NCI-H524 (cell line): ENCODE measurements around the gene PFKFB3.
"Not testable (repeated sequence)": the region's sequence is repeated elsewhere in the genome, so short reads cannot be mapped to it uniquely, and the experiment has no call there.

Experiments
- DNase-seq, 2 experiments: peaks; one replicate each; lab custom pipeline; 2025; lab: John Stamatoyannopoulos, UW

The PFKFB3 gene

DNA sequence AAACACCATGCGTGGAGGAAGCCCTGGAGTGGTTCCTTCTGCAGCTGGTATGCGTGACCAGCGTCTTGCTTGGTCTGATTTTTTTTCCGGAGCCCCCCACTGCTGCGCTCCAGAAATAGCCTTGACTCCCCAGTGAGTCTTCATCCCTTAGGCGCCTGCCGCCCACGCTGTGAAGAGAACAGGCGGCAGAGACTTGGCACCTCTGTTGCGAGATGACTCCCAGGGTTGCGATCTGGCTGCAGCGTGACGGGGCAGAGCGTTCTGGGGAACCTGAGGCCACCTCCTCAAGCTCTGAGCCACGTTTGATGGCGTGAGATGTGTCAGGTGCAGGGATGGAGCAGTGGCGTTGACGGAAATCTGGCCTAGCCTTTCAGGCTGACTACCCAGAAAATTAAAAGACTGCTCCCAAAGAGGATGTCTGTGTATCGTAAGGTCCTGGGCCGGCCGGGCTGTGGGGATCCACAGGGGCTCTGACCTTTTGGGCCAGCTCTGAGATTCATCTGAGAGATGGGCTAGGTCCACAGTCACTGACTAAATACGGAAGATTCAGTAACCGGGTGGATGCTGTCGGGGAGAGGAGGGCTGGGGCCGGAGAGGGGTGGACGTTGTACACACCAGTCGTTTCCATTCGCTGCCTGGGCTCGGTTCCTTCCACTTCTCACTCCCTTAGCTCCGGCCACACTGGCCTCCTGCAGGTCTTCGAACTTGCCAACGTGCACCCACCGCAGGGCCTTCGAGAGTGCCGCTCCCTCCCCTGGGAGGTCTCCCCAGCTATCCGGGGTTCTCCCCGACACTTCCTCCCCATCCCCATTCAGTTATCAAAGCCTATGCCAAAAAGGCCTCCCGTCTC, 33.8 kb downstream of the PFKFB3 start:
- DNase-seq: no peak

DNA sequence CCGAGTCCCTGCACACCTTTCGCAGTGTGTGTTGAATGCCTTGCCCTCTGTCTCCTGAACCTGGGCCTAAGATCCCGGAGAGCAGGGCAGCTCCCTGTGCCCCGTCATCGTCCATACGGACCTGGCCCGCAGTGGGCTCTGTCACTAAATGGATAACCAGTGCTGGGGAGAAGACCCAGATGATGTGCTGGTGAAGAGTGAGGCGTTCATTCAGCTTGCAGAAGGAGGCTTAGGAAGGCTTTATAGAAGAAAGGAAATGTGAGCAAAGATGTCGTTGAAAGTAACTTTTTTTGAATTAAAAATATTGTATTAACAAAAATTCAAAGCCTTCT, 34.4 kb downstream of the PFKFB3 start:
- no peak for DNase-seq

DNA sequence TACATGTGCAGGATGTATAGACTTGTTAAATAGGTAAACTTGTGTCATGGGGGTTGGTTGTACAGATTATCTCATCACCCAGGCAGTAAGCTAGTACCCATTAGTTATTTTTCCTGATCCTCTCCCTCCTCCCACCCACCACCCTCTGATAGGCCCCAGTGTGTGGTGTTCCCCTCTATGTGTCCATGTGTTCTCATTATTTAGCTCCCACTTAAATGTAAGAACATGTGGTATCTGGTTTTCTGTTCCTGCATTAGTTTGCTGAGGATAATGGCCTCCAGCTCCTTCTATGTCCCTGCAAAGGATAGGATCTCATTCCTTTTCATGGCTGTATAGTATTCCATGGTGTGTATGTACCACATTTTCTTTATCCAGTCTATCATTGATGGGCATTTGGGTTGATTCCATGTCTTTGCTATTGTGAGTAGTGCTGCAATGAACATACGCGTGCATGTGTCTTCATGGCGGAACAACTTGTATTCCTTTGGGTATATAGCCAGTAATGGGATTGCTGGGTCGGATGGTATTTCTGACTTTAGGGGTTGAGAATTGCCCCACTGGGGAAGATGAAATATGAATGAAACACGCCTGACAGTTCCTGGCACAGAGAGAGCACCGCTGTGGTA, 36.0 kb downstream of the PFKFB3 start:
- DNase-seq: not testable (repeated sequence)

DNA sequence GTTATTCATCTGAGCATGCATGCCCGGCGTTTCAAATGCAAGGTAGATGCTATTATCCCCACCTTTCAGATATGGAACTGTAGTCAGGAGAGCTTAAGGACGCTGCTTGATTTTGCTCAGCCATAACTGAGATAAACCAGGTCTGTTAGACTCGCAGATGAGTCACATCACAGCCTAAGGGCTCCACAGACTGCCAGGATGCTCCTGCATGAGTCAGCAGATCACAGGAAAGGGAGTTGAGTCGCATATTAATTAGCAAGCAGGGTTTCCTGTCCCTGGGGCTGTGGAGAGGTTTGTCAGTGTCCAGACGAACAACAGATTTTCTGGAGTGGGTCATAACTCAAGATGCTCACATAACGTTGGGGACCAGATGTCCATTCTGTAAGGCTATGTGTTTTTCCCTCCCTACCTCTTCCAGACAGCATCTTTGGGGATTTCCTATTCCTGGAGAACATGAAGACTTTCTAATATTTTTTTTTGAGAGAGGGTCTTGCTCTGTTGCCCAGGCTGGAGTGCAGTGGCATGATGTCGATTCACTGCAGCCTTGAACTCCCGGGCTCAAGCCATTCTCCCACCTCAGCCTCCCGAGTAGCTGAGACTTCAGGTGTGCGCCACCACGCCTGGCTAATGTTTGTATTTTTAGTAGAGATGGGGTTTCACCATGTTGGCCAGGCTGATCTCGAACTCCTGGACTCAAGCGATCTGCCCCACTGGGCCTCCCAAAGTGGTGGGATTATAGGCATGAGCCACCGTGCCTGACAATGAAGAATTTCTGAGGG, 36.7 kb downstream of the PFKFB3 start:
- DNase-seq: no peak

DNA sequence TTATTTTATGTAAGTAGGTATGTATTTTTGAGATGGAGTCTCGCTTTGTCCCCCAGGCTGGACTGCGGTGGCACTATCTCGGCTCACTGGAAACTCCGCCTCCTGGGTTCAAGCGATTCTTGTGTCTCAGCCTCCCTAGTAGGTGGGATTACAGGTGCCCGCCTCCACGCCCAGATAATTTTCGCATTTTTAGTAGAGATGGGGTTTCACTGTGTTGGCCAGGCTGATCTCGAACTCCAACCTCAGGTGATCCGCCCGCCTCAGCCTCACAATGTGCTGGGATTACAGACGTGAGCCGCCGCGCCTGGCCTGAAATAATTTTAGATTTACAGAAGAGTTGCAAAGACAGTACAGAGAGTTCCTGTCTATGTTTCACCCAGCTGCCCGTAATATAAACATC, 37.5 kb downstream of the PFKFB3 start:
- DNase-seq: no peak

DNA sequence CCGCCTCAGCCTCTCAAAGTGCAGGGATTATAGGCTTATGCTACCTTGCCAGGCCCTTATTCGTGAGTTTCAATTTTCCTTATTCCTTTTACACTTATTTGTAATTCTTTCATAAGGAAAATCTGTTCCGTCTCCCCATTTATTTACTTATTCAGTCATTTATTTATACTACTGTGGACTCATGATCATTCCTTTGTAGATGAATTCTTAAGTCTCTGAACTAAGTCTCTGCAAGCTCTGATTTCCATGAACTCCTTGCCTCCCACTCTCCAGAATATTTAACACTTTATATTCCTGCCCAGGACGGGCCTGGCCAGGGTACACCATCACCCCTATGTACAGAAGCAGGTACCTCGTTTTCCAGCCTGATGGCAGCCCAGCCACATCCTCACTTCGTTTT, 39.4 kb downstream of the PFKFB3 start:
- no peak for DNase-seq

DNA sequence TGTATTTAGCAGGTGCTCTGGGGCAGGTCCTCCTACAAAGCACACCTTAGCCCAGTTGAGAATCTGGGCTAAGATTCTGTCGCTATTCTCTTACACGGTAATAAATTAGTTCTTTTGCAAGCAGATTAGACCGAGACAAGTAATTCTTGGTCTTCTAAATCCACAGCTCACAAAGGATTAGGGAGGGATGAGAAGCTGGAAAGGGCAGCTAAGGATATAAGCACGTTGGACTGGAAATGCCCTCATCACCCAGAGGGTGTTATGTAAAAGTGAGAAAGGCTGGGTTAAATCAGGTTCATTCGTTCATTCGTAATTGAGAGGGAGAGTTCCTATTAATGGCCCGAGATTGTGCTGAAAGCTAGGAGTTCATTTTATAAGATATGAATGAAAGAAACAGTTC, 41.8 kb downstream of the PFKFB3 start:
- DNase-seq: no peak

DNA sequence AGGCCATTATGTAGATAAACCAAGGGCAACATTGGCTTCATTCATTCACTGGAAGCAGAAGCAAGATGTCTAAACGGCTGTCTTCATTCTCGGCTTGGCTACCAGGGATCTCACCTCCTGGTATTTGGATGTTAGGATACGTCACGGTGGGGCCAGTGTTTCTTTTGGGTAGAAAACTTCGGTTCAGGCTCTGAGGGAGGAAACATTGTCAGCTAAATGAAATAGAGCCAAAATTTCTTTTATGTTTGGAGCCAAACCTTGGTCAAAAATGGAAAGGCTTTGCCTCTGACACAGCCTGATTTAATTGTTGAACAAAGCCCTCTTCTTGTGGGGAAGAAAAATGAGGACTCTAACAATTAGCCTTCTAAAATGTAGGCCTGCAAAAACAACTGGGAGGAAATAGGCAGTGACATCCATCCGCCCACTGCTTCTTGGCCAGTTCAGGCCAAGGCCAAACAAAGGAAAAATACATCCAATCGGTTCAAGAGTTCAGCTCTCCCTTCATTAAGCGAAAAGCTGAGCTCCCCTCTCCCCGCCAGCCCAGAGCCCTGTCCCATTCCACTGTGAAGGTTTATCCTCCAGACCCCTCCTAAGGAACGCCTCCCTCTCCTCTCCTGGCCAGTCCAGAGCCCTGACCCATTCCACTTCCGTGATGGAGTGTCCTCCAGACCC, 44.4 kb downstream of the PFKFB3 start:
- DNase-seq: no peak

DNA sequence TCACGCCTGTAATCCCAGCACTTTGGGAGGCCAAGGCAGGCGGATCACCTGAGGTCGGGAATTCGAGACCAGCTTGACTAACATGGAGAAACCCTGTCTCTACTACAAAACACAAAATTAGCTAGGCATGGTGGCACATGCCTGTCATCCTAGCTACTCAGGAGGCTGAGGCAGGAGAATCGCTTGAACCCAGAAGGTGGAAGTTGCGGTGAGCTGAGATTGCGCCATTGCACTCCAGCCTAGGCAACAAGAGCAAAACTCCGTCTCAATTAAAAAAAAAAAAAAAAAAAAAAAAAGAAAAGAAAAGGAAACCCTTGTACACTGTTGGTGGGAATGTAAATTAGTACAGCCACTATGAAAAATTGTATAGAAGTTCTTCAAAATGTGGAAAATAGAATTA, 46.2 kb downstream of the PFKFB3 start:
- DNase-seq: not testable (repeated sequence)

DNA sequence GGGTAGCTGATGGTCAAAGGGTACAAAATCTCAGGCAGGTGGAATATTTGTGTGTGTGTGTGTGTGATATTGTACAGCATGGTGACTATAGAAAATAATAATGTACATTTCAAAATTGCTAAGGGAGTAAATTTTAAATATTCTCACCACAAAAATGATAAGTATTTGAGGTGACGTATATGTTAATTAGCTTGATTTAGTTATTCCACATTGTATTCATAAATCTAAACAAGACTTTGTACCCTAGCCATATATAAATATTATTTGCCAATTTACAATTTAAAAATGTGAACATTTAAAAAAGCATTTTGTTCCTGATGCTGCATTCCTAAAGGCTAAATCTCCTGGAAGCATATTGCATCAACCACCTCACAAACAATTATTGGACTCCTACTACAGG, 47.0 kb downstream of the PFKFB3 start:
- DNase-seq: no peak

DNA sequence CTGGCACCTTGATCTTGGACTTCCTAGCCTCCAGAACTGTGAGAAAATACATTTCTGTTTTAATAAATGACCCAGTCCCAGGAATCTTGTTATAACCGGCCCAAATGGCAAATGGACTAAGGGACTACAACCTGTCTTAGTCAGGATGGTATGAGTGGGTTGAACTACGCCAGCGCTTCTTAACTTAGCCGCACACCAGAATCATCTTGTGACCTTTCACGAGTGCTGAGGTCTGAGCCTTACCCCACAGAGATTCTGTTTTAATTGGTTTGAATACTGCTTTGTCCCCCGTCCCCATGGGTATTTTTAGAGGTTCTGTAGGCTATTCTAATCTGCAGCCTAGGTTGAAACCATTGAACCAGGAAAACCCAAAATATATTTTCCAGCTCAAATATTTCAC, 48.0 kb downstream of the PFKFB3 start:
- DNase-seq: no peak

DNA sequence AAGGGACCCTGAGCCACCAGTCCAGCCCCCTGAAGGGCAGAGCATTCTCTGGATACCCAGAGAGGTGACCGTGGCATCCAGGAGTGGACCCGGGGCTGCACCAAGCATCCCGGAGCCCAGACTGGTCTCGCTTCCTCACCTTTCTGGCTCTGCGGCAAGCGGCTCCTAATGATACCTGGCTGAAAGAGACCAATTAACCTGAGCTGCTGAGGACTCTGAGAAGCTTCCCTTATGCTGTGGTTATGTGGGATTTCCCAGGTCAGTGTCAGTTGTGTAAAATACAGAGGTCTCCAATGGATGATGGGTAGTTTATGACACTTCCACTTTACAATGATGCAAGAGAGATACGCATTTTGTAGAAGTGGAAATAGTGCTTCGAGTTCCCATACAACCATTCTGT, 51.5 kb downstream of the PFKFB3 start:
- no peak for DNase-seq

DNA sequence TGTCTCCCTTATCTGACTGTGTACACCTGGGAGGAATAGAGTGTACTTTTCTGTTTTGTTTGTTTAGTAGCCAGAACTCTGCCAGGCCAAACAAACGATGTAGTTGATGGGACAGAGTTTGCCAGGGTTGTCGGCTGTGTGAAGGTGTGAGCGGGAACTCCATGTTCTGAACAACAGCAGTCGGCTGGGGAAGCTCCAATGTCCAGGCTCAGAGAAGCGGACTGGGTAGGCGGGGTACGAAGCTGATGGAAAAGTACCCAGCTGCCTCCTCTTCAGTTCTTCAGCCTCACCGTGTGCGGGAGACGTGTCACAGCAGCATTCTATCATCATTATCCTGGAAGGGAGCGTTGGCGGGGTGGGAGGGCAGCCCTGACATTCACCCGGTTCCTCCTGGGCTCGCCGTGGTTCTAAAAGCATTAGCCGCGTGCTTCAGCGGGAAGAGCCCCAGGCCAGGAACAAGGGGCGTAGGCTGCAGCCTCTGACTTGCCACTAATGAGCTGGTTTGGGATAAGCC, 52.9 kb downstream of the PFKFB3 start:
- no peak for DNase-seq

DNA sequence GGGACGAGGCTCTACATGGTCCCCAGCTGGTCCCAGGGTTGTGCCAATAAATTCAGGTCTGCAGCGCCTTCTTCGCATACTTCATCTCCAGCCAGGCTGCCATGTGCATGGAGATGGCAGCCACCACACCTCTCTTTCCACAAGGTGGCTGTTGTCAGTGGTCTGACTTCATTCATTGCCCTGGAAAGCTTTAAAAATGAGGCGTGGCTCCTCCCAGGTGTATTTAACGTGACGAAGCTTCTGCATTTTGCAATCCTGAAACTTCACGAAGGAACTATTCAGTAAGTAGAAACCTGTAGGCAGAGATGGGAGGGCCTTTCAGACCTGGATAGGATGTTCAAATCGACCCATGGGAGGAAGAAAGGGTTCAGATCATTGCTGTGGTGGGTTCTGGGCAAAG, 53.7 kb downstream of the PFKFB3 start:
- no peak for DNase-seq

DNA sequence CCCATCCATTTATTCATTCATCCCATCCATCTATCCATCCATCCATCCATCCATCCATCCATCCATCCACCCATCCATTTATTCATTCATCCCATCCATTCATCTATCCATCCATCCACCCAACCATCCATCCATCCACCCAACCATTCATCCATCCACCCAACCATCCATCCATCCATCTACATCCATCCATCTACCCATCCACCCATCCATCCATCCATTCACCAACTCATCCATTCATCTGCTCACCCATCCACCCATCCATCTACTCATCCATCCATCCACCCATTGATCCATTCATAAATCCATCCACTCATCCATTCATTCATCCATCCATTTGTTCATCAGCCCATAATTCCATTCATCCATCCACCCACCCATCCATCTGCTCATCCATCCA, 56.4 kb downstream of the PFKFB3 start:
- DNase-seq: no peak

DNA sequence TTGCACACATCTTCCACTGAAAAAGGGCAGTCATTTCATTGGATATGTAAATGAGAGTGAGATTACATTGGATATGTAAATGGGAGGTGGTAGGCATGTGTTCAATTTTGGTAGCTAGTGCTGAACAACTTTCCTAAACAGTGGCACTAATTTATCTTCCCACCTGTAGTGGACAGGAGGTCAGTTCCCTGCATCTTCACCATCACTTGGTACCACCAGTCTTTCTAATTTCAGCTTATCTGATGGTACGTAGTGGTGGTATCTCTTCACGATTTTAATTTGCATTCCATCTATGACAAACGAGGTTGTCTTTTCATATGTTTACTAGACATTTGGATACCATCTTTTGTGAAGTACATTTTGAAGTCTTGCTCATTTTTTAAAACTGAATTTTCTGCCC, 58.1 kb downstream of the PFKFB3 start:
- DNase-seq: no peak

DNA sequence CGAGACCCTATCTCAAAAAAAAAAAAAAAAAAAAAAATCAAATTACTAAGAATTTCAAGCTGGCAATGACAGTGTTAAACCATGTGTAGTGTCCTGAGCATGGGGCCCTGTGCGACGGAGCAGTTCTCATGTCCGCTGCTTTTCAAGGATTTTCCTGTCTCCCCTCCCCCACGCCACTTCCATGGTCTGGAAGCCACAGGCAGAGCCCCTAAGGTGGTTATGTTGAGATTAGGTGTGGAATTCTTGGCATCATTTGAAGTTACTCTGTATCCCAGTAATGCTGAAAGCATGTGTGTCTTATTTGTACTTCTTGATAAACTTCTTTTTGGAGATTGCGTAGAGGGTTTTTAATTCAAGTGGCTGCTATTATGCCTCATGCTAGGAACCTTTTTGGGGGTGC, 65.2 kb downstream of the PFKFB3 start:
- no peak for DNase-seq

DNA sequence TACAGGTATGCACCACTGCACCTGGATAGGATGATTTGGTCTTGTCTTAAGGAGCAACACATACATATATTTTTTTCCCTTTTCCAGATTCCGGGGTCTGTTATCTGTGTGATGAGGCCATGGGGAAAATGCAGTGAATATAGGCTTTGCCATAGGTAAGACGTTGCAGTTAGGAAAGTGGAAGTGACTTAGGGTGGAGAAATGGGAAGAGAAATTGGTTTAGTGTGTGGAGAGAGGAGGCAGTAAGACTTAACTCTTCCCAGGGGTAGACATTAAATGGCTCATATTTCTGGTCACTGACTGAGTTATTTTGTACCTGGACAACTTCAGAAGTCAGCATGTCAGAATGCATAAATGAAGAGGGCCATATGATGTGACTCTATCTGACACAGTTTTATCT, 66.7 kb downstream of the PFKFB3 start:
- DNase-seq: no peak

DNA sequence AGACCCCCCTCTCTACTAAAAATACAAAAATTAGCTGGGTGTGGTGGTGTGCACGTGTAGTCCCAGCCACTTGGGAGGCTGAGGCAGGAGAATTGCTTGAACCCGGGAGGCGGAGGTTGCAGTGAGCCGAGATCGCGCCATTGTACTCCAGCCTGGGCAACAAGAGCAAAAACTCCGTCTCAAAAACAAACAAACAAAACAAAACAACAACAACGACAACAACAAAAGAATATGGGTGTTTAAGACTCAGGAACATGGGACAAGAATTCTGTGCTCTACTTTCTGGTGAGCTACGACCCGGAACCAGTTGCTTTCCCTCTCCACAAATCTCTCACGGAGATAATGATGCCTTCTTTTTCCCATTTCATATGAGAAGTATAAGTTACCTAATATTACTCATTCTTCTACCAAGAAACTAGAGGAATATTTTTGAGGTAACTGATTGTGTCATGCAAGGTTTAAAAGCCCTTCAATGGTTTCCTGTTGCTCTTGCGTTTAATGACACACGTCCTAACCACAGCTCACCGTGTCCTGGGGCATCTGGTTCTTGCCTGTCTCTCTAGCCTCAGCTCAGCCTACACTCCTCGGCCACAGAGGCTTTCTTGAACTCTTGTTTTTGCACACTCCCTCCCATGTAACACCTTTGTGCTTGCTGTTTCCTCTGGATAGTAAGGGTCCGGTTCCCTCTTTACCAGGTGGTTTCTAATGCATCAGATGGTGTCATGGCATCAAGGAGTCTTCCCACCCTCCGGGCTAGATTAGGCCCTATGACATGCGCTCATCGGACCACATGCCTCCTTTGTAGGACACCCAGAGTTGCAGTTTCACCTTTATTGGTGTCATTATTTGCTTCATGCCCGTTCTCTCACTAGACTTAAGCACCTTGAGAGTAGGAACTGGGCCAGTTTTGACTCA, 67.5 kb downstream of the PFKFB3 start:
- DNase-seq: no peak

DNA sequence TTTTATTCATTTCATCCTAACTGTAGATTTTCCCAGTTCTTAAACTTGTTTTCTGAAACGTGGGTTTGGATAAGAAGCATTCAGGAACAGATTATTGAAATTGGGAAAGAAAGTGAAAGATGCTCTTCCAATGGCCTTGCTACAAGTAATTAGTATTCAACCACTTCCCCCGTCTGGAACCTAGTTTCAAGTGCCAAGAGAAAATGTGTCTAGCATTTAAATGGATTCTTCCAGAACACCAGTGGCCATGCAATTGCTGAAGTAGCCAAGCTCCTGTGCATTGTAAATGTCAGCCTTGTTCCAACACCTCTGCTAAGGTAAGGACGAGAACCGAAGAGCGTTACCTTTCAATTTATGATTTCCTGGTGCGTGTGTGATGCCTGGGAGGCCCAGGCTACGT, 68.2 kb downstream of the PFKFB3 start:
- no peak for DNase-seq

DNA sequence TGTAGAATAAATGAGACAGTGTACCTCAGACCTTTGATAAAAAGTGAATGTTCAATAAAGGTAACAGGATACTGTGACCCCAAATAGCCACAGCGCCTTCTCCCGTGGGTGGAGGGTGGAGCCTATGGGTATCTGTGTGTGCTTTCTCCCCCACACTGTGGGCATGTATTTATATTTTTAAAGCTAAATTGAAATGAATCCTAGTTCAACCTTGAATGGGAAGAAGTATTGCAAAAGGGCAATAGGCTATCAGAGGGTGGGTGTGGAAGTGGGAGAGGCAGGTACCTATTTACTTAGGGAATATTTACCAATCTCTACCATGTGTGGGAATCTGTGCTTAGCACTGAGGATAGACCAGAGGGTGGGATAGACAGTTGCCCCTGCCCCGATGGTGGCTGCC, 68.9 kb downstream of the PFKFB3 start:
- no peak for DNase-seq
